HepG2 (cell line): ENCODE measurements around the gene DDIT4. TPM values are rescaled to one million over a fixed set of nuclear protein-coding genes. Genes with fewer than 3 reads are reported as not detected.
A peak's percentile ranks its signal among the peaks of the same experiment; 100 is the strongest.

Experiments
- BRD4 ChIP-seq: sonication (generic); formaldehyde crosslinking; IDR thresholded peaks from 2 replicates; pipeline ENCODE4 v1.4.0; 2020; ENCODE audit warnings: missing genetic modification reagents
- ETS1 ChIP-seq: sonication (generic); formaldehyde crosslinking; IDR thresholded peaks from 2 replicates; pipeline ENCODE4 v1.4.0; 2020; ENCODE audit warnings: missing genetic modification reagents
- FIP1L1 ChIP-seq: fragments of 200-400 bp; formaldehyde crosslinking; IDR thresholded peaks from 2 replicates; pipeline ENCODE4 v1.6.1; 2018; ENCODE audit warnings: low read depth, mild to moderate bottlenecking, low read length, moderate library complexity, borderline replicate concordance; ENCODE audit not compliant: insufficient read depth
- KAT8 ChIP-seq: IDR thresholded peaks from 2 replicates; pipeline ENCODE4 v1.6.1; 2016; ENCODE audit warnings: missing genetic modification reagents, missing compliant biosample characterization
- MED13 ChIP-seq: sonication (generic); formaldehyde crosslinking; IDR thresholded peaks from 2 replicates; pipeline ENCODE4 v1.5.0; 2020; ENCODE audit warnings: missing genetic modification reagents
- MYNN ChIP-seq: sonication (generic); formaldehyde crosslinking; IDR thresholded peaks from 2 replicates; pipeline ENCODE4 v1.4.0; 2020; ENCODE audit warnings: mild to moderate bottlenecking, low read depth, missing genetic modification reagents
- NBN ChIP-seq: fragments of 450-650 bp; conservative IDR thresholded peaks from 2 replicates; pipeline ENCODE4 v1.6.1; 2017
- RFXAP ChIP-seq: sonication (generic); formaldehyde crosslinking; IDR thresholded peaks from 2 replicates; pipeline ENCODE4 v1.4.0; 2020; ENCODE audit warnings: missing genetic modification reagents, borderline replicate concordance
- ZBTB33 ChIP-seq: sonication (generic); formaldehyde crosslinking; IDR thresholded peaks from 2 replicates; pipeline ENCODE4 v1.4.0; 2020; ENCODE audit warnings: missing genetic modification reagents
- ZNF143 ChIP-seq: sonication (generic); formaldehyde crosslinking; IDR thresholded peaks from 2 replicates; pipeline ENCODE4 v1.4.0; 2020; ENCODE audit warnings: missing genetic modification reagents
- ZNF329 ChIP-seq: sonication (generic); formaldehyde crosslinking; IDR thresholded peaks from 2 replicates; pipeline ENCODE4 v1.9.0; 2021; ENCODE audit warnings: low read depth, mild to moderate bottlenecking, missing genetic modification reagents
- ZNF367 ChIP-seq: sonication (generic); formaldehyde crosslinking; IDR thresholded peaks from 2 replicates; pipeline ENCODE4 v1.4.0; 2020; ENCODE audit warnings: missing genetic modification reagents, borderline replicate concordance
- ZNF441 ChIP-seq: sonication (generic); formaldehyde crosslinking; IDR thresholded peaks from 2 replicates; pipeline ENCODE4 v1.7.0; 2021; ENCODE audit warnings: missing genetic modification reagents, borderline replicate concordance
- ZNF446 ChIP-seq: sonication (generic); formaldehyde crosslinking; IDR thresholded peaks from 2 replicates; pipeline ENCODE4 v1.5.0; 2020; ENCODE audit warnings: mild to moderate bottlenecking, missing genetic modification reagents
- ZNF503 ChIP-seq: sonication (generic); formaldehyde crosslinking; IDR thresholded peaks from 2 replicates; pipeline ENCODE4 v1.4.0; 2020; ENCODE audit warnings: missing genetic modification reagents
- ZNF543 ChIP-seq: sonication (generic); formaldehyde crosslinking; IDR thresholded peaks from 2 replicates; pipeline ENCODE4 v1.4.0; 2020; ENCODE audit warnings: mild to moderate bottlenecking, missing genetic modification reagents
- ZNF749 ChIP-seq: sonication (generic); formaldehyde crosslinking; IDR thresholded peaks from 2 replicates; pipeline ENCODE4 v1.8.0; 2022; ENCODE audit warnings: mild to moderate bottlenecking, missing genetic modification reagents, moderate library complexity, borderline replicate concordance
- ZNF816 ChIP-seq: sonication (generic); formaldehyde crosslinking; IDR thresholded peaks from 2 replicates; pipeline ENCODE4 v1.8.0; 2022; ENCODE audit warnings: missing genetic modification reagents, mild to moderate bottlenecking, borderline replicate concordance
- ZNF83 ChIP-seq: sonication (generic); formaldehyde crosslinking; IDR thresholded peaks from 2 replicates; pipeline ENCODE4 v1.4.0; 2020; ENCODE audit warnings: missing genetic modification reagents, mild to moderate bottlenecking, borderline replicate concordance
- polyA plus RNA-seq, 8 experiments: library from polyadenylated mRNA; depleted of rRNA in 3 of 8; stranded (reverse) in 7 of 8; unstranded in 1 of 8; fragments of >200 nt; fragmentation: Illumina TruSeq in 4 of 8; extraction: Trizol in 4 of 8; gene quantifications; 2 replicates each; pipeline versions ENCODE4 v1.2.1 to v1.2.3, GENCODE V29; 2011 to 2016; ENCODE audit warnings: low read depth in 4 of 8, missing spikeins in 1 of 8, mixed read lengths in 1 of 8; ENCODE audit not compliant: insufficient read depth in 1 of 8
- total RNA-seq, 5 experiments: library from RNA; depleted of rRNA; stranded (reverse); fragments of >200 nt; fragmentation: Illumina TruSeq; extraction: Trizol; gene quantifications; 2 replicates each; pipeline ENCODE4 v1.2.3, GENCODE V29; 2016; ENCODE audit warnings: low read depth in 1 of 5
- TF ChIP-seq, protein P1 (sequence below): fragments of 450-650 bp; IDR thresholded peaks from 2 replicates; pipeline ENCODE4 v1.6.1; 2017

The DDIT4 gene
- total and polyA plus RNA-seq, 2 of the 13 experiments (the other 11 are each of a cell fraction or from before 2014, with no cell fraction given): 35.6 to 40.7 TPM

- TF ChIP-seq ETS1 (CRISPR knock-in tag): no peak
- TF ChIP-seq ZNF446 (CRISPR knock-in tag): no peak
- TF ChIP-seq ZNF441 (CRISPR knock-in tag): 0 out of 2 replicates have a peak, but pooled peaks have one; percentile 30
- TF ChIP-seq RFXAP: peak; percentile 82
- TF ChIP-seq ZNF503 (CRISPR knock-in tag): peak; percentile 50; the same call in 1 of the 2 replicates
- TF ChIP-seq BRD4 (CRISPR knock-in tag): no peak; the same call in 1 of the 2 replicates
- 0 out of 2 replicates have a peak, but pooled peaks have one; percentile 21 for TF ChIP-seq ZNF143 (CRISPR knock-in tag)
- no peak for TF ChIP-seq FIP1L1
- TF ChIP-seq, protein P1, sequence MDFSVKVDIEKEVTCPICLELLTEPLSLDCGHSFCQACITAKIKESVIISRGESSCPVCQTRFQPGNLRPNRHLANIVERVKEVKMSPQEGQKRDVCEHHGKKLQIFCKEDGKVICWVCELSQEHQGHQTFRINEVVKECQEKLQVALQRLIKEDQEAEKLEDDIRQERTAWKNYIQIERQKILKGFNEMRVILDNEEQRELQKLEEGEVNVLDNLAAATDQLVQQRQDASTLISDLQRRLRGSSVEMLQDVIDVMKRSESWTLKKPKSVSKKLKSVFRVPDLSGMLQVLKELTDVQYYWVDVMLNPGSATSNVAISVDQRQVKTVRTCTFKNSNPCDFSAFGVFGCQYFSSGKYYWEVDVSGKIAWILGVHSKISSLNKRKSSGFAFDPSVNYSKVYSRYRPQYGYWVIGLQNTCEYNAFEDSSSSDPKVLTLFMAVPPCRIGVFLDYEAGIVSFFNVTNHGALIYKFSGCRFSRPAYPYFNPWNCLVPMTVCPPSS: no peak
- peak; percentile 86 for TF ChIP-seq ZNF543 (CRISPR knock-in tag)
- no peak for TF ChIP-seq ZNF329 (CRISPR knock-in tag)
- peak; percentile 43; the same call in 1 of the 2 replicates for TF ChIP-seq ZNF816 (CRISPR knock-in tag)
- TF ChIP-seq ZBTB33 (CRISPR knock-in tag): no peak
- TF ChIP-seq MYNN (CRISPR knock-in tag): no peak
- TF ChIP-seq ZNF83 (CRISPR knock-in tag): no peak
- TF ChIP-seq NBN: no peak
- TF ChIP-seq ZNF749 (CRISPR knock-in tag): no peak
- TF ChIP-seq ZNF367 (CRISPR knock-in tag): no peak
- TF ChIP-seq MED13: peak; percentile 68; the same call in 1 of the 2 replicates
- peak; percentile 48; the same call in 1 of the 2 replicates for TF ChIP-seq KAT8
These were observed 45.9 kb downstream of the DDIT4 start (continued) for GRCh38 chr10:72319416-72320254.
